CD4-positive, alpha-beta T cell treated with Interleukin-6 at 100 ng/mL for 8 hours (primary cell): ENCODE results near the gene EEFSEC.

Experiments used
- DNase-seq: peaks from one replicate; pipeline ENCODE4 v3.0.0-alpha.2; 2020; ENCODE audit warnings: mixed read lengths, low spot score

Gene EEFSEC

DNA sequence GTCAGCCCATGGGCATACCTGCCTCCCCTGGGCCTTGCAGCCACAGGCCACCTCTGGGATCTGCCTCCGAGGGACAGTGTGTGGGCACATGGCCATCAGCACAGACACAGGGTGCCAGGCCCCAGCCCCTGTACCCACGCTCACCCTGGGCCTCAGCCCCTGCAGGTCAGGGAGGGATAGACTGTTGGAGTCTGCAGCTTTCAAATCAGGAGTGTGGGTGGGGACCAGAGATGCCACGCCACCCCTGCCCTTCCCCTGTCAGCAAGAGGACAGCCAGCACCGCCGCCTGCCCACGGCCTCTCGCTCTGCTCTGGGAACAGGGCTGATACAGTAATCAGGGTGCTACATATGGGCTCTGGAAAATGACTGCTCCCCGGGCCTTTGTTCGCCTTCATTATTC, 240.8 kb downstream of the EEFSEC start:
- no peak for DNase-seq

DNA sequence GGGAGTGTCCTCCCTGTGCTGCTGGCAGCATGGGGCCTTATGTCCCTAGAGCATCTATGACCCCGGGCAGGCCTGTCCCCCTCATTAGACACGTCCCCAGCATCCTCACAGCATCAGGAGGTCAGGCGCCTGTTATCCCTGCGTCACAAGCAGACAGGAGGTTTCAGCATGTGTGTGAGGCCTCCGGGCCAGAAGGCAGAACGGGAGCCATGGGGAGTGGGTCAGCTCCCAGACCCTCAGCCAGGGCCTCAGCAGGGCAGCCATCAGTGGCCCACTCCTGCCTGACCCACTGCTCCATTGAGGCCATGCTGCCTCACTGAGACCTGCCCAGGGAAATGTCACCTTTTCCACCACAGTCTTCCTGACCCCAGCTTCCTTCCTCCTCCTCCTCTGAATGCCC, 241.8 kb downstream of the EEFSEC start:
- no peak for DNase-seq

DNA sequence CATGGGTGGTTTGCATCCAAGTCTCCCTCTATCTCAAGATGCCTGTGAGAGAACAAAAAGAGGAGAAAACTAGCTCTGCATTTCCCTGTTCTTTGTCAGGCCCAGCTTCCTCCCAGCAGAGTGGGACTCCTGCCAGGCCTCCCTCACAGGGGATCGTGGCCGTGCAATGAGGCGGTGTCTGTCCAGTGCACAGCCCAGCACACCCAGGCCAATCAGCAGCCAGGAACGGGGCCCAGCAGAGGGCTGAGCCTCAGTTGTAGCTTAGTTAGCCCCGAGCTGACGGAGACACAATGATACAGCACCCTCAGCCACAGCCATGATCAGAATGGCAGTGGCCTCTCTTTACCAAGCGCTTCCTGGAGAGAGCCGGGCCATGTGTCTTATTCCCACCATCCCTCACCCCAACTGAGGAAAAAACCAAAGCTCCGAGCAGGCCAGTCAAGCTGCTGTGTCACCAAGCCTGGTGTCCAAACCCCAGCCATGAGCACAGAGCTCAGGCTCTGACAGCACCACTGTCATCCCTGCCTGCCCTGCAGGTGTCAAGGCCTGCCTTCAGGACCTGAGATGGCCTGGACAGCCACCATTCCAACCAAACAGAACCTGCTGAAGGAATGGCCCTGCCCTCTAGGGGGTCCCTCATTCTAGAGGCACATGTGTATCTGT, 242.3 kb downstream of the EEFSEC start:
- no peak for DNase-seq

DNA sequence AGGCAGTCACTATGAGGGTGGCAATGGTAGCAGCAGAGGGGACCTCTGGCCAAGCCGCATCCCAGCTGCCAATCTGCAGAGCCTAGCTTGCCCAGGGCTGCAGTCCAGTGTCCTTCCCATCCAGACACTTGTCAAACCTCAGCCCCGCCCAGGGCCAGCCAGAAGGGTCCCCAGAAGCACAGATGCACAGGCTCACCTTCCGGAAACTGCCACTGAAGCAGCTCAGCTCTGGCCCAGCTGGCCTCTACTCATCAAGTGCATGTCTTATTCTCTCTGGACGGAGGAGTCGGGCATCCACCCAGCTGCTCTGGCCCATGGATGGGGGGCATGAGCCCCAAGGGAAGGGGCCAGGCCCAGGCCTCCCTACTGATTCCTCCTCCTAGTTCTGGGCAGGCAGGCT, 244.2 kb downstream of the EEFSEC start:
- no peak for DNase-seq

DNA sequence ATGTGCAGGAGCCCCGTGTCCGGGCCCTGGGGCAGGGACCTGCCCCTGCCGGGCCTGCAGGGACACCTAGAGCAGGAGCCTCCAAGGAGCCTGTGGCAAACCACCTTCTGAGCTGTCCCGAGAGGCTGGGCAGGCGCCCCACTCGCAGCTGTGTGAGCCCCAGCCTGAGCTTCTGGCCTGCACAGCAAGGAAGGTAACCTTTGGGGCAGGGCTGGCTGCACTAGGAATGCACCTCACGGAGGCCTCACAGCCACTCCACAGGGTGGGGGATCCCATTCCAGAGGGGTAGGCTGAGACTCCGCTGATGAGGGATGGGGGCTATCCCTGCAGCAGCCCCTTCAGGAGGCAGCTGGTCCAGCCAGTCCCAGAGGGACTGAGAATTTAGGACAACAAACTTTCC, 245.3 kb downstream of the EEFSEC start:
- DNase-seq = no peak

DNA sequence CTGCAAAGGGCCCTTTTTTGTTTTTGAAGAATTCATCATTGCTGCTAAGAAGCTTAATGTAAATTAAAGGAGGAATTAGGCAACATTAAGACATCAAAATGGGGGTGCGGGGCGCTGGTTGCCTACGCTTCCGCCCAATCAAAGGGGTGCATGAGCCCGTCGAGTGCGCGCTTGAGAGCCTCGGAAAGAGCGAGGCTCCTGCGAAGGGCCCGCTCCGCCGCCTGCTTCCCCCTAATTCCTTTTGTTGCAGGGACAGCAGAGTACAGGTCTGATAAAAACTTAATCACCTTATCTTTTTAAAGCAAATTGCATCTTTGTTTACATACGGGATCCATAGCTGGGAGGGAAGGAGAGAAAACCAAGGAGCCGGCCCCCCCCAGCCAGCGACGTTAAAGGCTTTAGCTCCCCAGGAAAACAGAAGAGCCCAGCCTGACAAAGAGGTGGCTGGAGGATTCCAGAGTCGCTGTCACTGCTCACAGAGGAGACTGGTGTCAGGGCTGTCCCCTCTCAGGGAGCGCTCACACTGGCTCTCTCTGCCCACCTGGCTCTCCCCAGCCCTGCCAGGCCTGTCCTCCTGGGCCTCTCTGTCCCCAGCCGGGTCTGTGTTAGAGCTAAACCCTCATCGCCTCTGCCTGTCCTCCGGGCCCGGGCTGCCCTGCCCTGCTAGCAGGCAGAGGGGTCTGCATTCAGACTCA, 246.1 kb downstream of the EEFSEC start:
- DNase-seq = no peak

DNA sequence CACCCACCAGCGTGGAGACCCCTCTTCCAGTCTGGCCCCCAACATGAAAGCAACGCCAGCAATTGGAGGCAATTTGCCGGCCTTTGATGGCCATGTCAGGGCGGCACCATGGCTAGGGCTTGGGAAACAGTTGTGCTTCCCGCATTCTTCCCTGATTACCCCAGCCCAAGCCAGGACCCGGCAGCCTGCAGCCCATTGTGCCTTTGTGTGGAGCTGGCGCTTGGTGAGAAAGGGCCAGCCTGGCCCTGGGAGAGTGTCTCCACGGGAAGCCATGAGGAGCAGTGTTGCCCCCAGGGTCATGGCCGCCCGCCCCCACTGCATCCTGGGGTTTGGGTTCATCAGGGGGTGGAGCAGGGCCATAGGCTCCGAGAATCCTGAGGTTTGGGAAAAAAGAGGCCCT, 247.4 kb downstream of the EEFSEC start:
- no peak for DNase-seq

DNA sequence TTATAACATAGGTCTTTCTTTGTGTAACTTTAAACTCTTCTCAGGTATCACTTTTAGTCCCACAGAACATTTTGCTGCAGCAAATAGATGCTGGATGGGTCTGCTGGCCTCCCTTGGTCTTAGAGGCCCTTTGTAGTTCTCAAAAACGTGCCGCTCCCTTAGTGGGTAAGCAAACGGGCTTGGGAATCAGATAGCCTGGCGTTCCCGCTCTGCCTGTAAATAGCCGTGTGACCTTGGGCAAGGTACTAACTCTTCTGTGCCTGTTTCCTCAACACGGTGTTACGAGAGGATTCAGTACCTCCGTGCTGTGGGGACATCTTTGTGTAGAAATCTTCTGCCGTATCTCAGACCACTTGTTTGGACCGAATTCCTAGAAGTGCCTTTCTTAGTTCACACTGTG, 249.0 kb downstream of the EEFSEC start:
- no peak for DNase-seq

DNA sequence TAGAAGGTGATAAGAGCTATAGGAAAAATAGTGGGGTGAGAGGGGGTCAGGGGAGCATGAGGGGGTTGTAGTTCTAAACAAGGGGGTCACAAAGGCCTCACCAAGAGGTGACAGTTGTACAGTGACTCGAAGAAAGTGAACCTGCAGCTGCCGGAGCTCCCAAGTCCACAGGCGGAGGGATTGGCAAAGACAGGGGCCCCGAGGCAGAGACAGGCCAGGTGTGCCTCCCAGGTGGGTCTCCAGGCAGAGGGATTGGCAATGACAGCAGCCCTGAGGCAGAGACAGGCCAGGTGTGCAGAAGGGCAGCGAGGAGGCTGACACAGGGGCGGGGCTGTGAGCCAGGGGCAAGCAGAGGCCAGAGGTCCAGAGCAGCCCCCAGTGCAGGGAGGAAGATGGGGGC, 249.7 kb downstream of the EEFSEC start:
- no peak for DNase-seq

DNA sequence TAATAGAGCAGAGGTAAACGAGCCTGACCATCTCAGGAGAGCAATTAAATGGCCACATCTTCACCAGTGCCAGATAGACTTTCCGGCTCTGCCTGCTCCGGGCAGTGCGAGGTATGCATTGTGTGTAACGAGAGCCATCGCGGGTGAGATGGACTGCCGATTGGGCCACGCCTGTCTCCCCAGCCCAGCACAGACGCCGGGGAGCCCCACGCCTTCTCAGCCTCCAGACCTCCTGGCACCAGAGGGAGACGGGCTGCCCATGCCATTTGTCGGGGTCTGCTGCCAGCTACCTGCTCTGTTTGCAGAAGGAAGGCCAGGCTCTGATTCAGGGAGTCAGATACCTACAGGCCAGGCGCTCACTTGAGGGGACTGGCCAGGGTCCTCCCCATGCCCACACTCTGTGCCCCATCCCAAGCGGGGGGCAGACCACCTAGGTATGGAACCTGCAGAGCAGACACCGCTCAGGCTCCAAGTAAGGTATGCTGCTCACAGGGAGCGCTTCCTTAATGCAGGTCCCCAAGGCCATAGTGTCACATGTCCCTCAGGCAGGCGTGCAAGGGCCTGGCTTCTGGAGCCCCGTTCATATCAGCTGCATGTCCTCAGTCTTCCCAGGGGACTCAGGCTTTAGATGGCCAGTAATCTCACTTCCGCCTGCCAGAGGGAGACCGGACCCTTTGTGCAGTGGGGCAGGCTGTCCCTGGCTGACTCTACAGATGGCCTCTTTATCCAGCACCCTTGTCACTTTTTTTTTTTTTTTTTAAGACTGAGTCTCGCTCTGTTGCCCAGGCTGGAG, 251.2 kb downstream of the EEFSEC start:
- no peak for DNase-seq

DNA sequence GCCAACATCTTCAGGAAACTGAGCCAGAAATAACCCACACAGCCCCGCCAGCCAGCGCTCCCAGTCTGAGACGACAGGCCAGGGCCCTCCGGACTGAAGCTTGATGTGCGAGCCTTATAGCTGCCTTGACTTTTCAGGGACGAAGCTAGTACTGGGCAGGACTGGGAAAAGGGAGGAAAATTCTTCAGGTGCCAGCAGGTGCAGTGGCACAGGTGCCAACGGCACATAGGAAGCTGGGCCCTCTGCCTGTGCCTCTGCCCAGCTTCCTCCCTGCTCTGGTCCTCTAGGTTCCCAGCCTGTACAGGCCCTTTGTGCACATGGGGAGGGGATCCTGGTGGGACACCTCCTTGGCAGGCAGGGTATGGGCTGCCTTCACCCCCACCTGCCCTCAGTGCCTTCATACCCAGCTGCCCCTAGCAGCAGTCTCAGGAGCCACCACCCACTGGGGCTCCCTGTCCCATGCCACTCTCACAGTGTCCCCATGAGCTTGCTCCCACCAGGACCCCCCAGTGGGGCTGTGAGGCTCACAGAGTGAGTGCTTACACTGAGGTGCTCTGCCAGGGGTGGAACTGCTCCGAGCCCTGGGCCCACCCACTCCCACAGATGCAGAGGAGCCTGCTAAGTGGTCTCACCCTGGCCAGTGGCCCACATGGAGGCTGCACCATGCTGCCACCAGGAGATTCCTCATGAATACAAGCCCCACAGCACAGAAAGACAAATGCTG, 252.4 kb downstream of the EEFSEC start:
- DNase-seq = no peak

DNA sequence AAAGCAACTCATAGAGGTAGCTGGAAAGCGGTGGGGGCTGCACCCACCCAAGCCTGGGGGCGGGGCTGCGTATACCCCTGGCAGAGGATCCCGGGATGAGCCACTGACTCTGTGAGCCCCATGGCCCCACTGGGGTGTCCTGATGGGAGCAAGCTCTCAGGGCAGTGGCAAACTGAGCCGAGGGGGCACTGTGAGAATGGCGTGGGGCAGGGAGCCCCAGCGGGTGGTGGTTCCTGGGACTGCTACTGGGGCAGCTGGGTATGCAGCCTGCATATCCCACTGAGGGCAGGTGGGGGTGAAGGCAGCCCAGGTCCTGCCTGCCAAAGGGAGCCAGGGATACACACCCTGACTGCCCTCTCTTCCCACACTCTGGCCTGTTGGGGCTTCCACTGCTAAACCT, 254.0 kb downstream of the EEFSEC start:
- no peak for DNase-seq

DNA sequence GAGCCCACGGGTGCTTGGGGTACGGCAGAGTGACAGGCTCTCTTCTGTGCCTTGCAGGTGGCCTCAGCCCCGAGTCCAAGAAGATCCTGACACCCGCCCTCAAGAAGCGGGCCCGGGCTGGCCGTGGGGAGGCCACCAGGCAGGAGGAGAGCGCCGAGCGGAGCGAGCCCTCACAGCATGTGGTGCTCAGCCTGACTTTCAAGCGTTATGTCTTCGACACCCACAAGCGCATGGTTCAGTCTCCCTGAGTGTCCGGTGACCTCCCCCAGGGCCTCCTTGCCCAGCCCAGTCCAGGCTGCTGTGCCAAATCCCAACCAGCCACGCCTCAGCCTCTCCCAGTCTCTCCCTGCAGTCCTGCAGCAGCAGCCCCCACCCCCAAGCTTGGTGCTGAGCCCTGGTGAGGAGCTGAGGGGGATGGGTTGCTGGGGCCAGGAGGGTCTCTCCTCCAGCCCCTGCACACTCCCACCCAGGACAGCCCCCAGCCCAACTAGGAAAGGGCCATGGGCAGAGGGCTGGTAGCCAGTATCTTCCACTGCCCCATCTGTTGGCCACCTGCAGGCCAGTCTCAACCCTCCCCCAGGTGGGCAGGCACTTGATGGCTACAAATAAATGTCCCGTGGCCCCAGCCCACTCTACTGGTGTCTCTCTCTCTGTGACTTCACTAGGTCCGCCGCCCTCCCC, 254.9 kb downstream of the EEFSEC start:
- no peak for DNase-seq

DNA sequence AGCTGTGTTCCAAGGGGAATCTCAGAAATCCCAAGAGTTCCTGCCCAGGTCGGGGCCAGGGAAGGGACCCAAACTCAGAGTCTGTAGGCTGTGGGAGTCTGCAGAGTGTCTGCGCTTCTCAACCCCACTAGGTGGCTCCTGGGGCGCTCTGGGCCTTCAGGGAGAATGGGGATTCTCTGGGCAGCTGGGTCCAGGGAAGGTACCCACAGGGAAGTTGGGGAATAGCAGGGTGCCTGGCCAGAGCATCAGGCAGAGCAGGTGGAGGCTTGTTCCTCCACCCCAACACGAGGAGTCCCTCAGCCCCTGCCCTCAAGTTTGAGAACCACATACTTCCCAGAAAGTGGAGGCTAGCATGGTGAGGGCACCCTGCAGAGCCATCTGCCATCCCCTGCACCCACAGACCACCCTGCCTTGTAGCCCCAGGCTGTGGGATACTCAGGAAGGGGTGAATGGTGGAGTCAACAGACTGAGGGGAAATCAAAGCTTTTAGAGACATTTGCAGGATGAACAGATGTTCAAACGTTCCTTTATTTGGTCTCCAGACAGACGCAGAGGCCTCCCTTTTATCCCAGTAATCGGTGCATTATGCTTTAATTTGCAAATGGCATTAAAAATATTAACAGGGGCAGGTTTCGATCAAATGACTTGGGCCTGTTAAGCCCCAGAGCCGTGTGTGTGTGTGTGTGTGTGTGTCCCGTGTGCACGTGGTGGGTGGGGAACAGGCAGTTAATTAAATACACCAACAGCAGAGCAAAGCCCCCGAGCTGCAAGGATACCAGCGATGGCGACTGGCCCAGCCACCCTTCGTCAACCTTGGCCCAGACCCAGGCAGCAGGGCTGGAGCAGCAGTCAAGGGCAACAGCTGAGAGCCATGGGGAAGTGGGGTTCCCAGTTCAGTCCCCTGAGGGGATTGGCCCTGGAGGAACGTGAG, 255.7 kb downstream of the EEFSEC start:
- DNase-seq = no peak

DNA sequence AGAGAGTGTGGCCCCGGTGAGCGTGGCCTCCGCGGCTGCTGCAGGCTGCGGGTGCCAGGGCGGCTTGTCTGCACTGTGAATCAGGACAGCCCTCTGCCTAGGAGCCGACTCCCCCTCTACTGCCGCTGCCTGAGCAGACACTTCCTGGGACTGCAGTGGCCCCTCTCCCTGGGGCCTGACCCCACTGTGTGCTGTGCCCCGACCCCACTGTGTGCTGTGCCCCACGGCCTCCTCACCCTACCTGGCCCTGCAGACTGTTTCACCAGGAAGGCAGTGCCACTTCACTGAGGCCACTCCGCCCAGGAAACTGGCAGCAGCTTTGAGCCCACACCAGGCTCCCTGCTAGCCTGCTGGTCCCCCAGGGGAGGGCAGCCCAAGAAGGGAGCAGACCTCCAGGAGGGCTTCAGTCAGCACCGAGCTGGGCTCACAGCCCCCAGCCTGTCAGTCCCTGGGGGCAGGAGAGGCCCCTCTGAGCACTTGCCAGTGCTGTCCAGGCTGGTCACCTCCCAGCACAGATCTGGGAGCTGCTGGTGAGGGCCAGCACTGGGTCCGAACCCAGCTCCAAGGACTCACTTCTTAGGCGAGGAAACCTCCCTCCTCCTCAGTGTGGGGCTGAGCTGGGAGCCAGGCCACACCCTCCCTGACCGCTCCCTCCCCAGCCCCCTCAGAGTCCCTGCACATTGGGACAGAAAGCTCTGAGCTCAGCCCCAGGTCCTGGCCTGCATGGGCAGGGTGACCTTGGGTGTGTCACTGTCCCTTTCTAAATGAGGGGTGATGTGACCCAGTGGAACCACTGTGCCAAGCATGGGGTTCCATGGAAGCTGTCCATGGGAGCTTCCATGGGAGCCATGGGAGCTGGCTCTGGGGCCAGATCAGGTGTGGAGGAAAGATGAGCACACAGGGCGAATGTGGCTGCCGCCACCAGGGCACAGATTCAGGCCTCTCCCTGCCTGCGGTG, 256.6 kb downstream of the EEFSEC start:
- DNase-seq = no peak

DNA sequence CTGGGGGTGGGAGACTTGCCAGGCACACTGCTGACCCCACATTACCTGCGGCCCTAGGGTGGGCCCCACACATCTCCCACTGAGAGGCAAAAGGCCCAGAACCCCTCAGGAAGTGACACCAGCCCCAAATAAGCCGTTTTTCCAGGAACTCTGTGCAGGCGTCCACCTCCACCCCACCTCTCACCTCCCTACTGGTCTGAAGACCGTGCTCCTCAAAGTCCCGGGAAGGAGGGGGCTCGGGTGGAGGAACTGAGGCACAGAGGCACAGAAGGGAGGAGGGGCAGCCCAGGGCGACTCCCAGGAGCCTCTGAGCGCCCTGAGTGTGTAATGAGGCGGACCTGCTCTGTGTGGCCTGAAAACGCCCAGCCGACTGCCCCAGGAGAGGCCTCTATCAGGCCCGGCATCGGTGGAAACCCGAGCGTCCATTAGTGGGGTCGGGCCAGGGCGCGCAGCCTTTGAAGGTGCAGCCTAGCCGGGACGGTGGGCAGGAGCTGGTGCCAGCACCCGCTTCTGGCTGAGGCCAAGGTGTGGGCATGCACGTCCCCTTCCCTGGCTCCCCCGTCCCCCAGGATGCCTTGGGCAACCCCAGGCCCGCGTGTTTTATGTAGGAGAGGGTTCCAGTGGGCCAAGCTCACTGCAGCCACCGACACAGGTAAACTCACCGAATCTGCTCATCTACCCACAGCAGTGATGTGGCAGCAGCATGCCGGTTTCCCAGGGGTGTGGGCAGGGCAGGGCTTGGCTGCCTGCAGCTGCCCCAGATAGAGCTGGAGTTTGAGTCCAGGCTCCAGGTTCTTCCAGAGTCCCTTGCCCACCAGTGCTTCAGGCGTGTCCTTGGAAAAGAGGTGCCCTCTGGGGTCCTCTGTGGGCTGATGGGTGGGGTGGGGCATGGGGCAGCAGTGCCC, 257.6 kb downstream of the EEFSEC start:
- DNase-seq = no peak

DNA sequence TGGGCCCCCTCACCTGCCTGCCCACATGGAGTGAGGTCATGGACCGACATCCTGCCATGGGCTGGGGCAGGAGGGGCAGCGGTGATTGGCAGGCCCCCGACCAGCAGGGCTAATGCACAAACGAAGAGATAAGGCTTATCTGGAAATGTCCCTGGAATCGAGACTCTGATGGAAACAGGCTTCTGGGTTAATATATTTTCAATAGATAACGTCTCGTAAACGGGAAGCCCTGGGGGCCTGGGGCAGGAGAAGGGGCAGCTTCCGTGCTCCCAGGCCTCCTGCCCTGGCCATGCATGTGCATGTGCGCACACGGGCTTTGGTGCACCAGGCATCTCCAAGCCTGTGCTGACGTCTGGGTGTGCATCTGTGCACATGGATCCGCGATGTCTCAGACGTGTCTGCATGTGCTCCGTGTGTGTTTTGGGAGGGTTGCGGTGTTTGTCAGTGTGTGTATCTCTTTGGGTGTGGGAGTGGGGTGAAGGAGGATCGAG, 258.3 kb downstream of the EEFSEC start:
- no peak for DNase-seq
